GM18951 (cell line): Measurements from ENCODE around the gene PHETA2.
A peak's percentile ranks its signal among the peaks of the same experiment; 100 is the strongest.
"Not testable (repeated sequence)": the region's sequence is repeated elsewhere in the genome, so short reads cannot be mapped to it uniquely, and the experiment has no call there.

ENCODE experiments used
- POLR2A ChIP-seq: IDR thresholded peaks from 4 replicates; pipeline ENCODE4 v1.6.1; 2011; ENCODE audit warnings: mild to moderate bottlenecking; ENCODE audit not compliant: insufficient read length, insufficient read depth; ENCODE audit errors: extremely low read depth
- in situ Hi-C: fragments of 300-500 bp; cut with MboI; formaldehyde crosslinking; loops from one replicate; pipeline ENCODE4 v1.12.0; 2022; ENCODE audit warnings: low sequenced_read_pairs, mixed read lengths, inconsistent platforms; ENCODE audit not compliant: unreplicated experiment

PHETA2 gene

GRCh38 chr22:42062506-42063170 is 11.4 kb upstream of the PHETA2 start:
- no peak for TF ChIP-seq POLR2A
- in situ Hi-C loops, result no loop called here

- in situ Hi-C loops, result no loop called here
- no peak for TF ChIP-seq POLR2A
Observed at GRCh38 chr22:42064629-42065028, 9.4 kb upstream of the PHETA2 start.

GRCh38 chr22:42065438-42066125 is 8.5 kb upstream of the PHETA2 start:
- TF ChIP-seq POLR2A, result no peak
- in situ Hi-C loops, result no loop called here

GRCh38 chr22:42066126-42066761 is 7.8 kb upstream of the PHETA2 start:
- in situ Hi-C loops, result no loop called here
- TF ChIP-seq POLR2A, result no peak

- TF ChIP-seq POLR2A, result no peak
- in situ Hi-C loops, result no loop called here
Observed at GRCh38 chr22:42066937-42067336, 7.1 kb upstream of the PHETA2 start.

GRCh38 chr22:42067671-42068251 is 6.3 kb upstream of the PHETA2 start:
- no peak for TF ChIP-seq POLR2A
- in situ Hi-C loops, result no loop called here

GRCh38 chr22:42068291-42068690 is 5.8 kb upstream of the PHETA2 start:
- in situ Hi-C loops, result no loop called here
- no peak for TF ChIP-seq POLR2A

- TF ChIP-seq POLR2A, result no peak
- in situ Hi-C loops, result no loop called here
Observed at GRCh38 chr22:42069801-42070516, 4.1 kb upstream of the PHETA2 start.

- in situ Hi-C loops, result no loop called here
- peak; percentile 79 for TF ChIP-seq POLR2A
Observed at GRCh38 chr22:42070517-42071422, 3.3 kb upstream of the PHETA2 start, which contains the start of gene NAGA. NAGA (minus strand) TSS chr22:42070812; CDS start chr22:42070297, 515 bp downstream.

GRCh38 chr22:42071508-42071907 is 2.5 kb upstream of the PHETA2 start:
- in situ Hi-C loops, result not testable (repeated sequence)

- in situ Hi-C loops, result no loop called here
- TF ChIP-seq POLR2A, result no peak
Observed at GRCh38 chr22:42072606-42073330, 1.3 kb upstream of the PHETA2 start.
